Right renal cortex interstitium (tissue), 3 donors: ENCODE measurements around the gene RFX4. TPM values are rescaled to one million over a fixed set of nuclear protein-coding genes. Genes with fewer than 3 reads are reported as not detected.
"Not testable (repeated sequence)": the region's sequence is repeated elsewhere in the genome, so short reads cannot be mapped to it uniquely, and the experiment has no call there.

Experiments
- DNase-seq, 3 donors: peaks; one replicate each; pipeline ENCODE4 v3.0.0-alpha.2; 2013; ENCODE audit warnings: low read depth in 3 of 3, low spot score in 2 of 3
- polyA plus RNA-seq, 3 donors: library from polyadenylated mRNA; unstranded; fragments of 120-200 nt; gene quantifications; one replicate each; pipeline ENCODE4 v1.2.1, GENCODE V29; 2013; ENCODE audit not compliant: insufficient read length in 3 of 3

The RFX4 gene
- polyA plus RNA-seq, 3 donors, result not detected

- no peak for DNase-seq
These were observed 141.3 kb downstream of the RFX4 start for GRCh38 chr12:106724116-106724515.

GRCh38 chr12:106724934-106725333 is 142.1 kb downstream of the RFX4 start:
- DNase-seq, result no peak

- DNase-seq, result not testable (repeated sequence)
These were observed 143.9 kb downstream of the RFX4 start for GRCh38 chr12:106726603-106727202.

- peak in 2 of 3 donors; percentile 17 to 26 for DNase-seq
These were observed 146.8 kb downstream of the RFX4 start for GRCh38 chr12:106729611-106730010.

- DNase-seq, result no peak
These were observed 150.1 kb downstream of the RFX4 start for GRCh38 chr12:106732890-106733289.

- DNase-seq, result no peak
These were observed 150.9 kb downstream of the RFX4 start for GRCh38 chr12:106733660-106734059.

GRCh38 chr12:106736051-106736957 is 153.5 kb downstream of the RFX4 start:
- no peak for DNase-seq

- DNase-seq, result no peak
These were observed 156.5 kb downstream of the RFX4 start for GRCh38 chr12:106739318-106739717.

GRCh38 chr12:106739815-106740530 is 157.2 kb downstream of the RFX4 start:
- DNase-seq, result no peak

- DNase-seq, result no peak
These were observed 158.0 kb downstream of the RFX4 start for GRCh38 chr12:106740818-106741217.

GRCh38 chr12:106741247-106741646 is 158.4 kb downstream of the RFX4 start:
- no peak for DNase-seq

- DNase-seq, result no peak
These were observed 160.6 kb downstream of the RFX4 start for GRCh38 chr12:106743270-106743988.

GRCh38 chr12:106744600-106744999 is 161.8 kb downstream of the RFX4 start:
- no peak for DNase-seq

- DNase-seq, result no peak
These were observed 162.5 kb downstream of the RFX4 start for GRCh38 chr12:106745181-106745745.

GRCh38 chr12:106747973-106748436 is 165.2 kb downstream of the RFX4 start:
- DNase-seq, result no peak

- DNase-seq, result no peak
These were observed 167.7 kb downstream of the RFX4 start for GRCh38 chr12:106750524-106750923.

- DNase-seq, result no peak
These were observed 170.7 kb downstream of the RFX4 start for GRCh38 chr12:106753526-106753925.

- DNase-seq, result no peak
These were observed 171.5 kb downstream of the RFX4 start for GRCh38 chr12:106754331-106754730.

GRCh38 chr12:106757623-106758348 is 175.0 kb downstream of the RFX4 start:
- DNase-seq, result no peak
